SK-N-SH (cell line): Measurements from ENCODE around the gene EPYC.

Source experiments
- CTCF ChIP-seq: fragments of 200-600 bp; sonication (generic); IDR thresholded peaks from 2 replicates; pipeline ENCODE4 v1.6.1; 2017; ENCODE audit warnings: antibody characterized with exemption, mild to moderate bottlenecking, moderate library complexity
- EP300 ChIP-seq, 2 experiments: IDR thresholded peaks; 2 replicates each; pipeline versions ENCODE4 v1.4.0 to v1.6.1; 2012; ENCODE audit warnings: borderline replicate concordance in 1 of 2, low read depth in 1 of 2, low read length in 1 of 2
- NRF1 ChIP-seq: IDR thresholded peaks from 2 replicates; pipeline ENCODE4 v1.6.1; 2012; ENCODE audit warnings: low read depth, mild to moderate bottlenecking, low read length
- POLR2AphosphoS5 ChIP-seq: IDR thresholded peaks from 2 replicates; pipeline ENCODE4 v1.6.1; 2012; ENCODE audit warnings: low read depth, low read length
- SIN3A ChIP-seq: IDR thresholded peaks from 2 replicates; pipeline ENCODE4 v1.6.1; 2012; ENCODE audit warnings: low read depth, mild to moderate bottlenecking, low read length, moderate library complexity, borderline replicate concordance
- TEAD4 ChIP-seq: IDR thresholded peaks from 2 replicates; pipeline ENCODE4 v1.4.0; 2012; ENCODE audit warnings: mild to moderate bottlenecking, borderline replicate concordance; ENCODE audit not compliant: insufficient read depth
- TF ChIP-seq, protein P1 (sequence below): IDR thresholded peaks from 2 replicates; pipeline ENCODE4 v1.6.1; 2012; ENCODE audit warnings: mild to moderate bottlenecking, low read depth, low read length, moderate library complexity

- TF ChIP-seq POLR2AphosphoS5 (peak; percentile 29; the same call in 1 of the 2 replicates), CTCF (no peak), SIN3A (no peak), NRF1 (no peak), EP300 (IDR thresholded peaks at IDR 0.05; ENCODE audit: borderline replicate concordance in 1 of 2, low read depth in 1 of 2, low read length in 1 of 2) (0 out of 4 replicates have a peak, but pooled peaks of 1 of the 2 experiments have one; percentile 38), TEAD4 (no peak)
- TF ChIP-seq, protein P1, sequence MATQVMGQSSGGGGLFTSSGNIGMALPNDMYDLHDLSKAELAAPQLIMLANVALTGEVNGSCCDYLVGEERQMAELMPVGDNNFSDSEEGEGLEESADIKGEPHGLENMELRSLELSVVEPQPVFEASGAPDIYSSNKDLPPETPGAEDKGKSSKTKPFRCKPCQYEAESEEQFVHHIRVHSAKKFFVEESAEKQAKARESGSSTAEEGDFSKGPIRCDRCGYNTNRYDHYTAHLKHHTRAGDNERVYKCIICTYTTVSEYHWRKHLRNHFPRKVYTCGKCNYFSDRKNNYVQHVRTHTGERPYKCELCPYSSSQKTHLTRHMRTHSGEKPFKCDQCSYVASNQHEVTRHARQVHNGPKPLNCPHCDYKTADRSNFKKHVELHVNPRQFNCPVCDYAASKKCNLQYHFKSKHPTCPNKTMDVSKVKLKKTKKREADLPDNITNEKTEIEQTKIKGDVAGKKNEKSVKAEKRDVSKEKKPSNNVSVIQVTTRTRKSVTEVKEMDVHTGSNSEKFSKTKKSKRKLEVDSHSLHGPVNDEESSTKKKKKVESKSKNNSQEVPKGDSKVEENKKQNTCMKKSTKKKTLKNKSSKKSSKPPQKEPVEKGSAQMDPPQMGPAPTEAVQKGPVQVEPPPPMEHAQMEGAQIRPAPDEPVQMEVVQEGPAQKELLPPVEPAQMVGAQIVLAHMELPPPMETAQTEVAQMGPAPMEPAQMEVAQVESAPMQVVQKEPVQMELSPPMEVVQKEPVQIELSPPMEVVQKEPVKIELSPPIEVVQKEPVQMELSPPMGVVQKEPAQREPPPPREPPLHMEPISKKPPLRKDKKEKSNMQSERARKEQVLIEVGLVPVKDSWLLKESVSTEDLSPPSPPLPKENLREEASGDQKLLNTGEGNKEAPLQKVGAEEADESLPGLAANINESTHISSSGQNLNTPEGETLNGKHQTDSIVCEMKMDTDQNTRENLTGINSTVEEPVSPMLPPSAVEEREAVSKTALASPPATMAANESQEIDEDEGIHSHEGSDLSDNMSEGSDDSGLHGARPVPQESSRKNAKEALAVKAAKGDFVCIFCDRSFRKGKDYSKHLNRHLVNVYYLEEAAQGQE = no peak
Observed at GRCh38 chr12:91037276-91037675, 32.5 kb upstream of the EPYC start.
